SIG-M5 treated with dmso at 0.1 percent for 504 hours (cell line): ENCODE measurements around the gene NR2F2.
A peak's percentile ranks its signal among the peaks of the same experiment; 100 is the strongest.

Experiments used
- DNase-seq: peaks from one replicate; lab custom pipeline; 2025; ENCODE audit not compliant: unreplicated experiment; lab: John Stamatoyannopoulos, UW

Gene NR2F2

DNA sequence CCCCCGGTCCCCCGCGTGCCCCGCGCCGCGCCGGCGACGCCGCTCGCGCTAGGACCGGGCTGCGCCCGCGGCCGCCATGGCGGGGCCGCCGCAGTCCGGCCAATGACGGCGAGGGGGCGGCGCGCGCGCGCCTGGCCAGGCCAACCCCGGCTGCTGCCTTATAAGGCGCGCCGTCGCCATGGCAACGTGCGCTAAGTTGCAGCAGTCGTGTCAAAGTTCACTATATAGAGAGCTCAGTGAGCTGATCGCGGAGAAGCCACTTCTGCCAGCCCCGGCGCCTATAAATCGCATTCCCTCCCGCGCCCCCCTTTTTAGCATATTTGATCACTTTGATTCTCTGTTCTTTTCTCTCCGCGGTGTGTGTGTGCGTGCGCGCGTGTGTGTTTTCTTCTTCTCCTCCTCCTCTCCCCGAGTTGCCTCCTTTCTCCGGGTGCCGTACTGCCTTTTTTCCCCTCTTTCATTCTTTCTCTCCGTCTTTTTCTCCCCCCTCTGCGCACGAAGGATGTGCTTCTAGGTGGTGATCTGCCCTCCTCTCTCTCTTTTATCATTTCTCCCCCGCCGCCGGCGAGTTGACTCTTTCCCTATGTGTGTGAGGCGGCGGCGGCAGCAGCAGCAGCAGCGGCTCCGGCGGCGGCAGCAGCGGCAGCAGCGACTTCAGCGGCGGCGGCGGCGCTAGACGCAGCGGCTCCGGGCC lies at the start of gene NR2F2:
NR2F2 (plus strand) TSS at position 251 of the 694 bp plus-strand sequence. CDS start 1,406 bp downstream, outside the sequence.
- peak; percentile 92 for DNase-seq

DNA sequence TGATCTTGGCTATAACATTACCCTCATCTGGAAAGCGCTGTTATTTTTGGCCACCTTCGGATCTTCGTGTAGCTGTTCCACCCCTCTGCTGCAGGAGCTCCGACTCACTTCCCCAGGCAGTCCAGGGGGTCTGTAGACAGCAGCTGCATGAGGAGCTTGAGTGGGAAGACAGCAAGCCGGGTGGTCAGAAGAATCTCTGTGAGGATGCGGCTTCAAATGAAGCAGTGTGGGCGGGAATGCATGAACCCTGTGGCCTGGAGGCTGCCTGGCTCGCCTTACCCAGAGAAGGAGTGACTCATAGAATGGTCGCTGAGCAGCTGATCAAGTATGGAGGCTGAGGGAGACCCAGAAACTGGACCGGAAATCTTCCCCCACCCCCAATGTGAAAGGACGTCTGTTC lies 45.2 kb upstream of the NR2F2 start:
- no peak for DNase-seq

DNA sequence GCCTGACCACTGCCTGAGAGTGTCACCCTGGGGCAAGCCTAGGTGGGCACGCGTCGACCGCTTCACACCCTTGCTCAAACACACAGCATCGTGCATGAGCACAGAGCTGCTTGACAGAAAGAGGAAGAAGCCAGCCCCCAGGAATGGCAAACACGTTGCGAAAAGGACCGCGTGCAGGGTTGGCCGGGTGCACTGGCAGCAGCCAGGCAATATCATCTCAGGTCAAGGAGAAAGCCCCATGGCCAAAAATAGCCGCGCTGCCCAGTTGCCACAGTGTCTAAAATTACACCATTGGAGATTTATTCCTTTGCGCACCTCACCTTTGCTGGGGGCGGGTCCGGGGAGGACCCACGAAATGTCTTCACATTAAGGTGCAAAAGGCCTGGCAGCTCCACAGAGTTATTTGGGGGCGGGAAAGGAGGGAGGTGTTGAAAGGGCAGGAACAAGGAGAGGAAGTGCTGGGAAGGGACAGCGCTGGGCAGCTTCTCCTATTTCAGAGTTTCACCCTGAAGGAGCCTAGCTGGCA lies 44.7 kb upstream of the NR2F2 start:
- no peak for DNase-seq

- DNase-seq: no peak
Observed at GRCh38 chr15:96290679-96291078, 39.8 kb upstream of the NR2F2 start.

DNA sequence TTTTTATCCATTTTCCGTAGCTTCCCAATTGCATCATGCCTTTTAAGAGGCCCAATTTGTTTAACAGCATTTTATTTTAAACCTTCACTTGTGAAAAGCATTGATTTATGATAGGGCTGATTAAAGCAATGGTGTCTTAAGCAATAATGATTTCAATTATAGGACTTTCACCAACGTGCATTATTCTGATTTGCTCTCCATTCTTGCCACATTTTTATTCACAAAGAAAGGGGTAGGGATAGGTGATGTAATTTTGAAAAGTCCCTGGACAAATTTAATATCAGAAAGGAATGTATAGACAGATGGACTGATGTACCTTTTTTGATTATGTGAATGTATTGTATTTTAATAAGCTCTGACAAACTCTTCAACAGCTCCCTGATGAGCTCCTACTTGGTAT lies 37.9 kb upstream of the NR2F2 start:
- DNase-seq: no peak

- no peak for DNase-seq
Observed at GRCh38 chr15:96293441-96293840, 37.1 kb upstream of the NR2F2 start.

DNA sequence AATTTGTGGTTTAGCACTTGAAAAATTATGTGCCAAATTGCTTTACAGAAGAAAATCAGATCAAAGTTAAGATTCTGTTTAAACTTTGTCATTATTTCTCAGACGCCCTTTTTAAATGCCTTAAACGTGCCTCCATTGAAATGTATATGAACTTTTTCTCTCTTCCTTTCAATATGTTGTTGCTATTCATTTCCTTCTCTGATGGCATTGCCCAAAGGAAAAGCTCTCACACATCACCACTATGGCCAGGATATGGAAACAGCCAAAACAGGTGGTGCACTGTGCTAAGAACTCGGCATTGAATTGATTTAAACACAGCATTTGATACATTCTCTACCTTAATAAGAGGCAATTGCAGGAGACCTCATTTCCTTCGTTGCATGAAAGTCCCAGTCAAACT lies 35.7 kb upstream of the NR2F2 start:
- no peak for DNase-seq

GRCh38 chr15:96296264-96296663 lies 34.2 kb upstream of the NR2F2 start:
- no peak for DNase-seq

DNA sequence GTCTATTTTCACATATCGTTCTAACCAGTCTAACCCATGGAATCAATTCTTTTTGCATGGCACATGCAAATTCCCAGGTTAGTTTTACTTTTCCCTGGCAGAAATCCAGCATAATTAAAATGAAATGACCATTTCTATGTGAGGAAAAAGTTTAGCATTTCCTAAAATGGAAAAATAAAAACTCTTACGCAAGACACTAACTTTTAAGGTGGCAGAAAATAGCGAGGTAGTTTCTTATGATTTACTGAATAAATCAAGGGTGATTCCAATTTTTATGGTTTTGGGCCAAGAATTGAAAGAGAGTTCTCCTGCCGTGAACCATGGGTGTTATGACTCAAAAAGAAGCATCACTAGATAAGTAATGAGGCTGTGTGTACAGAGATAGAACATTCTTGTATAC lies 32.7 kb upstream of the NR2F2 start:
- DNase-seq: no peak

DNA sequence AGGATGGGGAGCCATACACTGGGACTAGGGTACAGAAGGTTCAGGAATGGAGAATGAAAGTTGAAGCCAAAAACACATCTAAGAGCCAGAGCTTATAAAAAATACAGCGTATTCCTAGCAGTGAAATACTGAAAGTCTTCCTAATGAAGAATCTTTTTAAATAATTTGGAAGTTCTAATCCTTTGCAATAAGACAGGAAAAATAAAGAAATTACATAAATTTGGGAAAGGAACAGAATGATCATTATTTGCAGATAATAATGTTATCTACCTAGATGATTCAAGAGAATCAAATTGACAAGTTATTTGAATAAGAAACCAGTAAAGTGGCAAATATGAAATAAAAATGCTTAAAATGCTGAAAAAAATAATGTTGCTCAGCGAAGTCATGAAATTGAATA lies 32.3 kb upstream of the NR2F2 start:
- no peak for DNase-seq

- DNase-seq: no peak
Observed at GRCh38 chr15:96300836-96301235, 29.7 kb upstream of the NR2F2 start.

- no peak for DNase-seq
Observed at GRCh38 chr15:96303503-96304056, 26.9 kb upstream of the NR2F2 start.

- DNase-seq: no peak
Observed at GRCh38 chr15:96304839-96305238, 25.7 kb upstream of the NR2F2 start.

DNA sequence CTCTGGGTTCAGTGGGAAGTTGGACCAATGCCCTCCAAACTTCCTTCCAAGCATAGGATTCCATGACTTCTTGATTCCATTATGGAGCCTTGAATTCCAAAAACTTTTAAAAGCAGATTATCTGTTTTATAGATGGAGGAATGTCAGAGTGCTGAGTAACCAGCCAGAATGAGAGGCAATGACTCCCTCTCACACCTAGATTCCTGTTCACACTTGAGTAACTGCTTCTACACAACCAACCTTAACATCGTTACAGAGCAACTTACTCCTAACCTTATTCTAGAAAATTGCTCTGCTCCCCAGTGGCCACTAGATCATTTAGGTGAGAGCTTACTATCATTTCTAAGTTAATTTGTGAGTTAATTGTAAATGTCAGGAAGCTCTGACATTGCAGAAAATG lies 24.2 kb upstream of the NR2F2 start:
- DNase-seq: no peak

DNA sequence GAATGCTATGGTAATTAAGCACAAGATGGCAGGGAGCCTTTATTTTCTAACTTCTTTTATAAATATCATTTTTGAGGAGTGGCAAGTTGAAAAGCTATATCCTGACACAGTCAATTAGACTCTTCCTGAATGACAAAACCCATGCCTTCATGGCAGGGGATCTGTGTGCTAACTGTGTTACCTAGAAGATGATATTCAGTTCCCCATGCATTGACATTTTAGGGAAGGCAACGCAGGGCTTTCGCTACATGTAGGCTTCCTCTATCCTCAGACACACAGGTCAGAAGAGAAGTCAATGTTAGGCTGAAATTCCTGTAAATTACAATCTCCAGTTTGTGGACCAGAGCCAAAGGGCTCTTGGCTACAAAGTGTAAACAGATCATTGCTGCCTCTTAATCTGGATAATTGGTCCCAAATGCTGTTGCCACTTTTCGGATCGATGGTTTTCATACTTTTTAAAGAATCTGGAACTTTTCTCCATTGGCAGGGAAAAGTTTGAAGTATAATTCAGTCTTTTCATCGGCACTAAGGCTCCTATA lies 22.6 kb upstream of the NR2F2 start:
- DNase-seq: no peak

GRCh38 chr15:96309143-96309660 lies 21.3 kb upstream of the NR2F2 start:
- DNase-seq: no peak

GRCh38 chr15:96311256-96311955 lies 19.1 kb upstream of the NR2F2 start:
- no peak for DNase-seq

DNA sequence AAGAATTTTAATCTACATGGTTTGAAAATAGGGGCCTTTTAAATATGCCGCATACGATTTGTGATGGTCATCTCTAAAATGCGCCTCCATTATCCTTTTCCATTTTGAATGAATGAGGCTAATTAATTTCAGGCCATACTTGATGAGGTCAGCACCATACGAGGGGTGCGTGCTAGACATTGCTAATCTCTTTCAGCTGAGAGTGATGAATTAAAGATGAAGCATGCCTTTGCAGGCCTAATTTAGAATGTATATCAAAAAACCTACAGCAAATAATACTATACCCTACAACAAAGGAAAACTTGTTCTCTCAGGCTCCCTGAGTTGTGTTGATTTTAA lies 18.6 kb upstream of the NR2F2 start:
- DNase-seq: no peak

GRCh38 chr15:96312641-96313335 lies 17.7 kb upstream of the NR2F2 start:
- no peak for DNase-seq

DNA sequence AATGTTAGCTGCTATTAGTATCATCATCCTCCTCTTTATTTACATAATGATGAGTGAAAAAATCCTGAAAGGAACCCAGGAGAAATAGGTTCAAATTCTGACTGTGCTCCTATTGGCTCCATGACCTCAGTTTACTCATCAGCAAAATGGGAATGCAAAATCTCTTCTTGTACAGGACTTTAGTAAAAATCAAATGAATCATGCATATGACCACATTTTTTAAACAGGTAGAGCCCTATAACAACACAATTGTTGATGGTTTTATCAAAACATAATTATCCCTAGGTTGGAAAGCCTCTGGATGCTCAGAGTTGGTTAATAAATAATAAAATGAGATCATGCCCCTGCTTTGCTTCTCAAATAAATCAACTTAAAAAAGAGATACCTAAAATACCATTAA lies 16.0 kb upstream of the NR2F2 start:
- DNase-seq: no peak

- DNase-seq: no peak
Observed at GRCh38 chr15:96314963-96315362, 15.5 kb upstream of the NR2F2 start.
